Measurements from ENCODE around the gene TBCD.

Gene TBCD

DNA sequence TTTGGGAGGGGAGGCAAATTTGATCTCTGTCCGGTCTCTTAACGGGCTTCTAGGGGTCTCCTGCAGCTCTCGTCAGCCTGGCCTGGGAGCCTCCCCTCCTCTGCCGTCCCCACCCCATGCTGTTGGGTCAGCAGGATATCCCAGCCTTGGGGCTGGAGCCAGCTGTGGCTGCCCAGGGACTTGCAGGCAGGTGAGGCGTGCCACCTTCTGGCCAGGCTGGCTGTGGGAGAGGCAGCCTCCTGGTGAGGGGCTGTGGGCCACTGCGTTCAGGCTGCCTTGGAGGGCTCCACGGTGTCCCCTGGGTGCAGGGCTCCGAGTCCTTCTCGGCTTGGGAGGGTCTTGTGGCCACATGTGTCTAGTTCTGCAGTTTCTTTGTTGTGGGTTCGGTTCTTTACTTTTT is 34.6 kb downstream of the TBCD start:
- Histone ChIP-seq H3K4me1 (ENCODE audit: control insufficient read depth, insufficient read depth, low read length) (peaks cover 4% of the 10 kb centered on the region), H3K36me3 (ENCODE audit: control insufficient read depth, insufficient read depth, low read length) (peaks cover 28% of the 10 kb centered on the region), H3K9ac (ENCODE audit: low read depth, low read length) (no peak overlapping the region), H3K4me3 (ENCODE audit: low read depth, low read length) (no peak overlapping the region), H3K27me3 (ENCODE audit: control insufficient read depth, insufficient read depth, low read length) (no peaks in the 10 kb centered on the region), H3K27ac (ENCODE audit: low read depth, low read length) (no peak overlapping the region), H3K9me3 (ENCODE audit: control insufficient read depth, insufficient read depth, low read length) (no peaks in the 10 kb centered on the region)

- H3K9me3 ChIP-seq (ENCODE audit: control insufficient read depth, insufficient read depth, low read length) = no peaks in the 10 kb centered on the region
- no peak overlapping the region for H3K27ac ChIP-seq (ENCODE audit: low read depth, low read length)
- no peak overlapping the region for H3K4me3 ChIP-seq (ENCODE audit: low read depth, low read length)
- peaks cover 28% of the 10 kb centered on the region for H3K36me3 ChIP-seq (ENCODE audit: control insufficient read depth, insufficient read depth, low read length)
- H3K27me3 ChIP-seq (ENCODE audit: control insufficient read depth, insufficient read depth, low read length) = no peaks in the 10 kb centered on the region
- H3K4me1 ChIP-seq (ENCODE audit: control insufficient read depth, insufficient read depth, low read length) = no peaks in the 10 kb centered on the region
- no peak overlapping the region for H3K9ac ChIP-seq (ENCODE audit: low read depth, low read length)
Observed at GRCh38 chr17:82787081-82787848, 35.4 kb downstream of the TBCD start.

DNA sequence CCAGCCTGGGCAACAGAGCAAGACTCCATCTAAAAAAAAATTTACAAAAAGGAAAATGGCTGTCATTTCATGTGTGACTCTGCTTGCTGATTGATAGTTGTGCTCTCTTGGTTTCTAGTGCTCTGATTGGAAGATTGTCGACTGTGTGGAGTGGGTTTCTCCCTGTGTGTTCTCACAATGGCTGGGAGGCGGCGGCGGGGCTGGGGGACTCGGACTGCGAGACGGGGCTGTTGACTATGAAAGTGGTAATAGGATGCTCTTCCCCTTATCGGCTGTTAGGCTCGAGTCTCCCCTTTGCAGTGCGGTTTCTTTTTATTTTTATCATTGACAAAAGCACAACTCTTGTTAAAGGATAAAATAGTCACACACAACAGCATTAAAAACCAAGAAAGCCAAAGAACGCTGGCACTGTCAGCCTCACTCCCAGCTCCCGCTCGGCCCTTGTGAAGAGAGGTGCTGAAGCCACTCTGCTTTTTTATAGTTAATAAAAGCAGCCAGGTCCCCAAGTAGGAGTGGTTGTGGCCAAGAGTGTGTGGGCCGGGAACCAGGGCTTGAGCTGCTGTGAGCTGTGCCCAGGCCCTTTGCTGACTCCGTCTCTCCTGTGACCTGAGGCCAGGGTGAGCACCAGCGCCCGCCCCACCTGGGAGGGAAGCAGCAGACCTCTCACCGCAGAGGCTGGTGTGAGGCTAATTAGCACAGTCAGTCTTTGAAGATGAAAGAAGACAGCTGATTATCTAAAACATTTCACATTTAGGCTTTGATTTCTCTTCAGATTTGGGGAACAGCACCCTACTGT is 36.5 kb downstream of the TBCD start:
- Histone ChIP-seq H3K27me3 (ENCODE audit: control insufficient read depth, insufficient read depth, low read length) (no peaks in the 10 kb centered on the region), H3K4me1 (ENCODE audit: control insufficient read depth, insufficient read depth, low read length) (no peaks in the 10 kb centered on the region), H3K9me3 (ENCODE audit: control insufficient read depth, insufficient read depth, low read length) (no peaks in the 10 kb centered on the region), H3K27ac (ENCODE audit: low read depth, low read length) (no peak overlapping the region), H3K4me3 (ENCODE audit: low read depth, low read length) (no peak overlapping the region), H3K9ac (ENCODE audit: low read depth, low read length) (no peak overlapping the region), H3K36me3 (ENCODE audit: control insufficient read depth, insufficient read depth, low read length) (peaks cover 20% of the 10 kb centered on the region)

DNA sequence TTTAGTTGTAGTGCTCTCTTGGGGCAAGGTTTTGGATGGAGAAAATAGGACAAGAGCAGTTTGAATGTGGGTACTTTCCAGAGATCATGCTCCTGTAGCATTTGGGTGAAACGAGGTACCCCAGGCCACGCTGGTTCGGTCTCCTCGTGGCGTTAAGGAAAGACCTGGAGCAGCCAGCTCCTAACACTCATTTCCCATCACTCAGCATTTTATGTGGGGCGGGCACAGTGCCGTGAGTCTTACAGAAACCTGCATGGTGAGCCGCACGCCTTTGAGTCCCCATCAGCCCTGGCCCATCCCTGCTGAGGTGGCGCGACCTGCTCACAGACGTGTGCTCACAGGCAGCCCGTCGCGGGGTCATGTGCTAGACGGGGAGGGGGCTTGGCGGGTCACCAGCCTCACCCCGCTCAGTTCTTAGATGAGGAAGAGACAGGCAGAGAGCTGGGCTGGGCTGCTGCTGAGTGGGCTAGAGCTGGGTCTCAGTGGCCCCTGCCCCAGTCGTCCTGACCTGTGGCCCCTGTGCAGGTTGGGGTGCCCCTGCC is 37.3 kb downstream of the TBCD start:
- Histone ChIP-seq H3K36me3 (ENCODE audit: control insufficient read depth, insufficient read depth, low read length) (peaks cover 16% of the 10 kb centered on the region), H3K4me1 (ENCODE audit: control insufficient read depth, insufficient read depth, low read length) (no peaks in the 10 kb centered on the region), H3K9ac (ENCODE audit: low read depth, low read length) (no peak overlapping the region), H3K27me3 (ENCODE audit: control insufficient read depth, insufficient read depth, low read length) (no peaks in the 10 kb centered on the region), H3K9me3 (ENCODE audit: control insufficient read depth, insufficient read depth, low read length) (no peaks in the 10 kb centered on the region), H3K27ac (ENCODE audit: low read depth, low read length) (no peak overlapping the region), H3K4me3 (ENCODE audit: low read depth, low read length) (no peak overlapping the region)

- H3K9me3 ChIP-seq (ENCODE audit: control insufficient read depth, insufficient read depth, low read length) = no peaks in the 10 kb centered on the region
- no peaks in the 10 kb centered on the region for H3K4me1 ChIP-seq (ENCODE audit: control insufficient read depth, insufficient read depth, low read length)
- no peak overlapping the region for H3K27ac ChIP-seq (ENCODE audit: low read depth, low read length)
- no peaks in the 10 kb centered on the region for H3K27me3 ChIP-seq (ENCODE audit: control insufficient read depth, insufficient read depth, low read length)
- H3K4me3 ChIP-seq (ENCODE audit: low read depth, low read length) = no peak overlapping the region
- H3K36me3 ChIP-seq (ENCODE audit: control insufficient read depth, insufficient read depth, low read length) = peaks cover 10% of the 10 kb centered on the region; the same call in 1 of the 2 replicates
- no peak overlapping the region for H3K9ac ChIP-seq (ENCODE audit: low read depth, low read length)
Observed at GRCh38 chr17:82789806-82790205, 37.9 kb downstream of the TBCD start.

GRCh38 chr17:82790391-82790790 is 38.5 kb downstream of the TBCD start:
- no peaks in the 10 kb centered on the region for H3K9me3 ChIP-seq (ENCODE audit: control insufficient read depth, insufficient read depth, low read length)
- H3K27me3 ChIP-seq (ENCODE audit: control insufficient read depth, insufficient read depth, low read length) = no peaks in the 10 kb centered on the region
- H3K9ac ChIP-seq (ENCODE audit: low read depth, low read length) = no peak overlapping the region
- H3K36me3 ChIP-seq (ENCODE audit: control insufficient read depth, insufficient read depth, low read length) = peaks cover 15% of the 10 kb centered on the region
- no peaks in the 10 kb centered on the region for H3K4me1 ChIP-seq (ENCODE audit: control insufficient read depth, insufficient read depth, low read length)
- no peak overlapping the region for H3K4me3 ChIP-seq (ENCODE audit: low read depth, low read length)
- no peak overlapping the region for H3K27ac ChIP-seq (ENCODE audit: low read depth, low read length)

GRCh38 chr17:82791532-82791931 is 39.7 kb downstream of the TBCD start:
- Histone ChIP-seq H3K9me3 (ENCODE audit: control insufficient read depth, insufficient read depth, low read length) (no peaks in the 10 kb centered on the region), H3K9ac (ENCODE audit: low read depth, low read length) (no peak overlapping the region), H3K4me1 (ENCODE audit: control insufficient read depth, insufficient read depth, low read length) (no peaks in the 10 kb centered on the region), H3K27me3 (ENCODE audit: control insufficient read depth, insufficient read depth, low read length) (no peaks in the 10 kb centered on the region), H3K27ac (ENCODE audit: low read depth, low read length) (no peak overlapping the region), H3K4me3 (ENCODE audit: low read depth, low read length) (no peak overlapping the region), H3K36me3 (ENCODE audit: control insufficient read depth, insufficient read depth, low read length) (peaks cover 24% of the 10 kb centered on the region)

DNA sequence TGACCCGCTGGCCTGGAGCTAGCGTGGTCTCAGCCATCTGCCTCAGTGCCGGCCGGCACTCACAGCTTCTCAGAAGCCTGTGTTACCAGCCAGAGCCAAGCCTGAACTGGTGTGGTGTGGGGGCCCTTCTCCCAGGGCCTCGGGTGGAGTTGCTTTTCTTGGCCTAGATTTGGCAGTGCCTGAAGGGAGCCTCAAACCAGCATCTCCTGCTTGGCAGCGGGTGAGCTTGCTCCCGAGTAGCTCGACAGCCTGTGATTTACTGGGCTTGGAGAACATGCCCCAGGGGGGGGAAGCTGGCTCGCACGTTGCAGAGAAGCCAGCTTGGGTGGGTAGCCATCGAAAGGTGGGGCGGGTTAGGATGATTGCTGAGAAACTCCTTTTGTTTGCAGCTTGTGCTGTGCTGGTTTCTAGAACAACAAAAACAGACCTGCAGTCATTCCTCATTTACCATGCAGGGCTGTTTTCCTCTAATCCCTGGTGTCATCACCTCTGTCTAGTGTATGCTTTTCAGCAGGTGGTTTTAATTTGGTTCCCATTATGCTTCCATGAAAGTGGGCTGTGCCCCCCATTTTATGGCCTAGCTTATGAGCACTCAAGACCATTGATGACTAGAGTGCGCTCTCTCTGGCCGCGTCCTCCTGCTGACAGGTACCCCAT is 42.2 kb downstream of the TBCD start:
- H3K27ac ChIP-seq (ENCODE audit: low read depth, low read length) = no peak overlapping the region
- H3K4me3 ChIP-seq (ENCODE audit: low read depth, low read length) = no peak overlapping the region
- H3K9me3 ChIP-seq (ENCODE audit: control insufficient read depth, insufficient read depth, low read length) = no peaks in the 10 kb centered on the region
- H3K9ac ChIP-seq (ENCODE audit: low read depth, low read length) = no peak overlapping the region
- H3K27me3 ChIP-seq (ENCODE audit: control insufficient read depth, insufficient read depth, low read length) = no peaks in the 10 kb centered on the region
- H3K36me3 ChIP-seq (ENCODE audit: control insufficient read depth, insufficient read depth, low read length) = peaks cover 40% of the 10 kb centered on the region
- H3K4me1 ChIP-seq (ENCODE audit: control insufficient read depth, insufficient read depth, low read length) = no peaks in the 10 kb centered on the region

DNA sequence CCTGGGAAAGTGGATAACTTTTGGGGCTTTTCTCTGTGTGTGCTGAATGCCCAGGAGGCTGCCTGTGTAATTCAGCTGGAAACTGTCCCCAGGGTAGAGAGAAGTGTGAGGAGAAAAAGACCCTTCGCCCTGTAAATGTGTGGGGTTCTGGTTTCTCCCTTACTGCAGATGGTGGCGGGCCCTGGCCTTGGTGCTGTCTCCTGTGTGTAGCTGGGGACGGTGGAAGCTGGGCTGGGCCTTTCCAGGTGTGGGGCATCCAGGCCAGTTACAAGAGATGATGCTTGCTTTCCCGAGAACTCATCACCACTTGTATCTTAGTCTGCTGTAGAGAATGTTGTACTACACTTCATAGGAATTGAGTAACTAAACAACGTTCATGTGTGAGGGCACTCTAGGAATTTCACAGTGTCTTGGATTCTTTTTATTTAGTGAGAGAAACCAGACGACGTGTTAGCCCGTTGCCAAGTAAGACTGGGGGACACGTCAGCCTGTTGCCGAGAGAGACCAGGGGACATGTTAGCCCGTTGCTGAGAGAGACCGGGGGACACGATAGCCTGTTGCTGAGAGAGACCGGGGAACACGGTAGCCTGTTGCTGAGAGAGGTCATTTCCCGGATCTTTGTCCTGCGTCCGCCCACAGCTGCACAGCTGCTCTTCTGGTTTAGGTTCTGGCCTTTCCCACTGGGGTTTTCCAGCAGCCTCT is 43.1 kb downstream of the TBCD start:
- Histone ChIP-seq H3K4me3 (ENCODE audit: low read depth, low read length) (no peak overlapping the region), H3K36me3 (ENCODE audit: control insufficient read depth, insufficient read depth, low read length) (peaks cover 45% of the 10 kb centered on the region), H3K27me3 (ENCODE audit: control insufficient read depth, insufficient read depth, low read length) (no peaks in the 10 kb centered on the region), H3K27ac (ENCODE audit: low read depth, low read length) (no peak overlapping the region), H3K4me1 (ENCODE audit: control insufficient read depth, insufficient read depth, low read length) (no peaks in the 10 kb centered on the region), H3K9me3 (ENCODE audit: control insufficient read depth, insufficient read depth, low read length) (no peaks in the 10 kb centered on the region), H3K9ac (ENCODE audit: low read depth, low read length) (no peak overlapping the region)

DNA sequence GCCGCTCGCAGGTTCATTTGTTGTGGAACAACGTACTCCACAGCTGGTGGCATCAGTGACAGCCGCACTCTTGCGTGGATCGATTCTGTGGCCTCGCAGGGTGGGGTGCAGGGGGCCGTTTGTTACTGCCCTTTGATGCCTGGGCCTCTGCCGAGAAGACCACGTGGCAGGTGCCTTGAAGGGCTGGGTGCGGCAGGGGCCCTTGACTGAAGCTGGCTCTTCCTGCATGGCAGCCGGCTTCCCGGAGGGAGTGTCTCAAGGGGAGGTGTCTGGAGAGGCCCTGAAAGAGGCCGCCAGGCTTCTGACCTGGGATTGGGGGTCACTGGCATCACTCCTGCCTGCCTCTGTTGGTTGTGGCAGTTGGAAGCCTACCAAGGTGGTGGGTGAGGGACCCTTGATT is 43.8 kb downstream of the TBCD start:
- Histone ChIP-seq H3K27me3 (ENCODE audit: control insufficient read depth, insufficient read depth, low read length) (no peaks in the 10 kb centered on the region), H3K4me1 (ENCODE audit: control insufficient read depth, insufficient read depth, low read length) (no peaks in the 10 kb centered on the region), H3K9ac (ENCODE audit: low read depth, low read length) (no peak overlapping the region), H3K4me3 (ENCODE audit: low read depth, low read length) (no peak overlapping the region), H3K36me3 (ENCODE audit: control insufficient read depth, insufficient read depth, low read length) (peaks cover 52% of the 10 kb centered on the region), H3K27ac (ENCODE audit: low read depth, low read length) (no peak overlapping the region), H3K9me3 (ENCODE audit: control insufficient read depth, insufficient read depth, low read length) (no peaks in the 10 kb centered on the region)
